ENCODE measurements around the gene HDAC10.

The HDAC10 gene

GRCh38 chr22:50198624-50199017 is 52.4 kb downstream of the HDAC10 start:
- no peak for DNase-seq

- DNase-seq: no peak
Observed at GRCh38 chr22:50197856-50198623, 53.0 kb downstream of the HDAC10 start.

- DNase-seq: no peak
Observed at GRCh38 chr22:50197000-50197800, 53.9 kb downstream of the HDAC10 start.

- no peak for DNase-seq
Observed at GRCh38 chr22:50196256-50196655, 54.8 kb downstream of the HDAC10 start.
